Vagina (tissue), 2 donors: Measurements from ENCODE around the gene CATSPERD.

Source experiments
- CTCF ChIP-seq, 3 experiments: fragments of 450-650 bp in 2 of 3; fragments of 200-600 bp in 1 of 3; sonication (generic) in 1 of 3; IDR thresholded peaks; one replicate each; pipeline ENCODE4 v1.5.1; 2017 to 2019; ENCODE audit warnings: antibody characterized with exemption in 3 of 3, mild to moderate bottlenecking in 2 of 3, moderate library complexity in 2 of 3
- POLR2A ChIP-seq, 2 donors: fragments of 450-650 bp; IDR thresholded peaks; one replicate each; pipeline ENCODE4 v1.6.1; 2017; ENCODE audit warnings: antibody characterized with exemption in 2 of 2, mild to moderate bottlenecking in 2 of 2, moderate library complexity in 2 of 2

- TF ChIP-seq POLR2A (IDR thresholded peaks at IDR 0.05) (no peak), CTCF (IDR thresholded peaks at IDR 0.05) (no peak)
Measured at GRCh38 chr19:5743630-5744029, 23.2 kb downstream of the CATSPERD start.
